Hepatocyte (in vitro differentiated cells): ENCODE data around the gene POT1. TPM values are rescaled to one million over a fixed set of nuclear protein-coding genes. Genes with fewer than 3 reads are reported as not detected.

Source experiments
- DNase-seq: peaks from one replicate; pipeline ENCODE4 v3.0.0-alpha.2; 2016; ENCODE audit warnings: low spot score
- H2AFZ ChIP-seq: fragments of 200-600 bp; sonication (generic); 2 replicates; pipeline ENCODE4 v1.6.0; 2016; ENCODE audit warnings: antibody characterized with exemption, mild to moderate bottlenecking
- H3K27ac ChIP-seq: fragments of 200-600 bp; sonication (generic); 2 replicates; pipeline ENCODE4 v1.5.1; 2016; ENCODE audit warnings: mild to moderate bottlenecking
- H3K27me3 ChIP-seq: fragments of 200-600 bp; sonication (generic); 2 replicates; pipeline ENCODE4 v1.6.1; 2016
- H3K36me3 ChIP-seq: fragments of 200-600 bp; sonication (generic); replicated peaks from 2 replicates; pipeline ENCODE4 v1.5.1; 2016; ENCODE audit warnings: low read depth; ENCODE audit not compliant: insufficient read depth
- H3K4me1 ChIP-seq: fragments of 200-600 bp; sonication (generic); 2 replicates; pipeline ENCODE4 v1.5.1; 2016; ENCODE audit warnings: mild to moderate bottlenecking, moderate library complexity; ENCODE audit not compliant: insufficient read depth
- H3K4me2 ChIP-seq: fragments of 200-600 bp; sonication (generic); 2 replicates; pipeline ENCODE4 v1.6.0; 2016
- H3K4me3 ChIP-seq: fragments of 200-600 bp; sonication (generic); 2 replicates; pipeline ENCODE4 v1.5.1; 2016; ENCODE audit warnings: mild to moderate bottlenecking
- H3K79me2 ChIP-seq: fragments of 200-600 bp; sonication (generic); 2 replicates; pipeline ENCODE4 v1.6.0; 2017; ENCODE audit warnings: mild to moderate bottlenecking
- H3K9me2 ChIP-seq: fragments of 200-600 bp; sonication (generic); replicated peaks from 2 replicates; pipeline ENCODE4 v1.6.0; 2017; ENCODE audit warnings: mild to moderate bottlenecking; ENCODE audit not compliant: insufficient read depth
- H3K9me3 ChIP-seq: fragments of 200-600 bp; sonication (generic); 2 replicates; pipeline ENCODE4 v1.5.1; 2016; ENCODE audit warnings: low read depth, mild to moderate bottlenecking
- H4K20me1 ChIP-seq: fragments of 200-600 bp; sonication (generic); 2 replicates; pipeline ENCODE4 v1.6.0; 2016; ENCODE audit warnings: mild to moderate bottlenecking; ENCODE audit not compliant: insufficient read depth, poor library complexity, severe bottlenecking
- CTCF ChIP-seq: fragments of 200-600 bp; sonication (generic); IDR thresholded peaks from 2 replicates; pipeline ENCODE4 v1.5.1; 2016; ENCODE audit warnings: antibody characterized with exemption, mild to moderate bottlenecking; ENCODE audit not compliant: poor library complexity
- EZH2 ChIP-seq: fragments of 200-600 bp; sonication (generic); IDR thresholded peaks from 2 replicates; pipeline ENCODE4 v1.6.1; 2016; ENCODE audit warnings: antibody characterized with exemption, mild to moderate bottlenecking, borderline replicate concordance
- EZH2phosphoT487 ChIP-seq: fragments of 200-600 bp; sonication (generic); IDR thresholded peaks from one replicate; pipeline ENCODE4 v1.6.1; 2018; ENCODE audit warnings: antibody characterized with exemption, mild to moderate bottlenecking, low read depth, moderate library complexity; ENCODE audit not compliant: unreplicated experiment, severe bottlenecking
- WGBS: methylation state at CpG from one replicate; pipeline ENCODE4 v1.1.6; 2016; ENCODE audit warnings: low lambda C conversion rate; ENCODE audit errors: missing lambda C conversion rate; 5-methylcytosine and 5-hydroxymethylcytosine counted together
- polyA plus RNA-seq: library from polyadenylated mRNA; unstranded; fragments of >200 nt; fragmentation: Nextera tagmentation; extraction: Ambion mirVana; gene quantifications from 2 replicates; pipeline ENCODE4 v1.2.1, GENCODE V29; 2016
- total RNA-seq: library from RNA; depleted of rRNA; stranded (reverse); fragments of >200 nt; gene quantifications from 2 replicates; pipeline ENCODE4 v1.2.3, GENCODE V29; 2014

The POT1 gene
- total and polyA plus RNA-seq, 2 experiments from 2014 or later, result 7.8 to 21.2 TPM

DNA sequence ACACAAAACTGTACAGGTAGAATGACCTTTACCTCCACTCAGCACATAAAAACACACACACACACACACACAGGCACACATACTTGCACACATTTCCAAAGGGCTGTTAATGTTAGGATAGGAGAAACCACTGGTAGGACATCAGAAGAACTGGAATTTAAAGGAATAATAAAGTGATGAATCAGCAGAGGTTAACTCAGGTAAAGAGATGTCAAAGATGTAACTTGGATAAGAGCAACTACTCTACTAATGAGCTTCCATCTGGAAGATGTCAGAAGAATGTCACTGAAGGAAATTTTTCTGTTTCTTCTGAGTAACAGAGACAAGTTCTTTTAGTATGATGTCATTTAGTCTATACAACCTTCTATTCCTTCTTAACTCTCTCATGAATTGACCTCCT, 137.6 kb downstream of the POT1 start:
- H3K27ac ChIP-seq, result no peak overlapping the region
- no peaks in the 10 kb centered on the region for H3K9me3 ChIP-seq
- no peak overlapping the region for H2AFZ ChIP-seq
- no peak for DNase-seq
- H3K4me1 ChIP-seq, result no peaks in the 10 kb centered on the region
- H3K36me3 ChIP-seq, result no peaks in the 10 kb centered on the region
- H3K27me3 ChIP-seq, result no peaks in the 10 kb centered on the region
- TF ChIP-seq CTCF (no peak), EZH2phosphoT487 (no peak), EZH2 (no peak)
- no peak overlapping the region for H3K4me2 ChIP-seq
- H3K4me3 ChIP-seq, result no peak overlapping the region
- H3K9me2 ChIP-seq, result no peaks in the 10 kb centered on the region
- H3K79me2 ChIP-seq, result no peaks in the 10 kb centered on the region
- H4K20me1 ChIP-seq, result no peaks in the 10 kb centered on the region

DNA sequence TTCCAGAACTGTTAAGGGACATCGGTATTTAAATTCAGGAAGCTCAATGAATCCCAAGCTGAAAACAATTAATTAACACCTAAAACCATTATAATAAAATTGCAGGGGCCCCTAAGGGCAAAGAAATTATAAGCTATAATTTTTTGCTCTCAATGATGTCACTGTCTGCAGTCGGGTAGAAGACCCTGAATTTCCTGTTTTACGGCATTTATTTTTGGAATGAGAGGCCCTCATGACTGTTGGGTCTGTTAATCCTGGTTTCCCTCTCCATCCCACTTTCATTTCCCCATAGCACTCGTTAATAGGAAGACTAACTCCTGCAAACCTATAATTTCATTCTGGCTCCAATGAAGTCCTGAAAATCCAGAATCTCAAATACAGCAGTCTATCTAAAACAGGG, 138.2 kb downstream of the POT1 start:
- Histone ChIP-seq H3K79me2 (no peaks in the 10 kb centered on the region), H3K27ac (no peak overlapping the region), H3K9me2 (no peaks in the 10 kb centered on the region), H3K4me2 (no peak overlapping the region), H3K4me3 (no peak overlapping the region), H2AFZ (no peak overlapping the region), H3K27me3 (no peaks in the 10 kb centered on the region), H4K20me1 (no peaks in the 10 kb centered on the region), H3K9me3 (no peaks in the 10 kb centered on the region), H3K4me1 (no peaks in the 10 kb centered on the region), H3K36me3 (no peaks in the 10 kb centered on the region)
- WGBS, result 83% methylated on average over 4 of the region's 4 CpGs
- no peak for DNase-seq
- TF ChIP-seq EZH2phosphoT487 (no peak), CTCF (no peak), EZH2 (no peak)

DNA sequence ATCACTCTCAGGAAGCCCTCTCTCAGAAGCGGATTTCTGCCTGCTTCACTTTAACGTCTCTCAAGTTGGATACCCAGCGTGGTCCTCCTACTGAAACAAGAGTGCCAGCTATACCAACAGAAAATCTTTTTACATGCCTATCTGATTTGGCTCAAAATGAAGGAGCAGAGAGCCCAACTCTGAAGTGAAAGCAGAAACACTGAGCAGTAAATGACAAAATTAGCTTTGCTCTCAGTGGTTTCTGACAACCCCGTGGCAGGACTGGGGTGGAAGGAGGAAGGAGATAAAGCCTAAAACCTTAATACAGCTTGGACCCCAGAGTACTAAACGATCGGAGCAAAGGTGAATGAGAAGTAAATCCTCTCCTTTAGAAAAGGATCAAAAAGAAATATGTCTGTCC, 139.0 kb downstream of the POT1 start:
- Histone ChIP-seq H3K27me3 (no peaks in the 10 kb centered on the region), H3K4me3 (no peak overlapping the region), H3K4me2 (no peak overlapping the region), H3K9me3 (no peaks in the 10 kb centered on the region), H3K27ac (no peak overlapping the region), H3K79me2 (no peaks in the 10 kb centered on the region), H3K9me2 (no peaks in the 10 kb centered on the region), H2AFZ (peak overlapping the region; percentile 4), H3K36me3 (no peaks in the 10 kb centered on the region), H4K20me1 (no peaks in the 10 kb centered on the region), H3K4me1 (no peaks in the 10 kb centered on the region)
- no peak for DNase-seq
- WGBS, result 65% methylated on average over 6 of the region's 6 CpGs
- TF ChIP-seq EZH2, result no peak
- TF ChIP-seq EZH2phosphoT487, result no peak
- TF ChIP-seq CTCF, result no peak

DNA sequence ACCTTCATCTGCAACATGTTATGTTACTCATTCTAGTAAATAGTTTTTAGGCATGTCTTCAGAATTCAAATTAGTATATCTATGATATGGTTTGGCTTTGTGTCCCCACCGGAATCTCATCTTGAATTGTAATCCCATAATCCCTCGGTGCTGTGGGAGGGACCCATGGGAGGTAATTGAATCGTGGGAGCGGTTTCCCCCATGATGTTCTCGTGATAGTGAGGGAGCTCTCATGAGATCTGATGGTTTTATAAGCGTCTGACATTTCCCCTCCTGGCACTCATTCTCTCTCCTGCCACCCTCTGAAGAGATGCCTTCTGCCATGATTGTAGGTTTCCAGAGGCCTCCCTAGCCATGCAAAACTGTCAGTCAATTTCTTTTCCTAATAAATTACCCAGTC, 143.6 kb downstream of the POT1 start:
- Histone ChIP-seq H3K27me3 (no peaks in the 10 kb centered on the region), H3K9me2 (no peaks in the 10 kb centered on the region), H3K9me3 (no peaks in the 10 kb centered on the region), H2AFZ (no peak overlapping the region), H3K27ac (no peak overlapping the region), H3K4me3 (no peak overlapping the region), H3K4me2 (no peak overlapping the region), H3K79me2 (no peaks in the 10 kb centered on the region), H4K20me1 (no peaks in the 10 kb centered on the region), H3K36me3 (no peaks in the 10 kb centered on the region), H3K4me1 (no peaks in the 10 kb centered on the region)
- WGBS, result 80% methylated on average over 6 of the region's 6 CpGs
- no peak for DNase-seq
- TF ChIP-seq EZH2 (no peak), EZH2phosphoT487 (no peak), CTCF (no peak)
